Islet precursor cell (in vitro differentiated cells): ENCODE data around the gene DEPDC5.

Source experiments
- DNase-seq: peaks from one replicate; pipeline ENCODE4 v3.0.0-alpha.2; 2018

DEPDC5 gene

DNA sequence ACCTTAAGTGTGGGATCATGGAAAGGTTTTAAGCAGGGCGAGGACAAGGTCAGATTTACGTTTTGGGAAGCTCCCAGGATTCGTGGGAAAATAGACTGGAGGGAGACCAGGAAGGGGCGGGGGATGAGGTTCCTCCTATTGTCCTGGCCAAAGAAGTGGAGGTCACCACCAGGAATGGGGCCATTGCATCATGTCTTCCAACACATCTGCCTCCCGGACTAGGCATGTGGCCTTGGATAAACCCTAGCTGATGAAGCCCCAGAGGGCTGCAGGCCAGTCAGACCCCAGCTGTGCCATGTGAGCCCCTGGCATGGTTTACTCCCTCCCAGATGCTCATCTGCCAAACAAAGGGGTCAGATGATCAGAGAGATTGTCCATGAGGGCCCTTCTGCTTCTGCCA lies 179.0 kb downstream of the DEPDC5 start:
- no peak for DNase-seq

DNA sequence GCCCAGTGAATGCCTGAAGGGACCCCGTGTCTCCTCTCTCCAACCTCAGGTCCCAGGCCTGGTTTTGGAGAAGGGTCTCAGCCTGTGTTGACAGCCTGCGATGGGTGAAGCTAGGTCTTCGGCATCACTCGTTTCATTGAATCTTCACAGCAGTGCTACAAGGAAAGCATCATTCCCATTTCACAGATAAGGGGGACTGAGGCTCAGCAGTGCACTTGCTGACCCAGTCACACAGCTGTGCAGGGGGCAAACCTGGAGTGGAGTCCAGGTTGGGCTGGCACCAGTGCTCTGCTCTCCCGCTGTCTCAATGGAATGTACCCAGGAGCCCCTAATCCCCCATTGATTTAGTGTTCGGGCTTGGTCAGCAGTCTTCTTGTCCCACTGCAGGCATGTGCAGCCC lies 179.6 kb downstream of the DEPDC5 start:
- DNase-seq: no peak

DNA sequence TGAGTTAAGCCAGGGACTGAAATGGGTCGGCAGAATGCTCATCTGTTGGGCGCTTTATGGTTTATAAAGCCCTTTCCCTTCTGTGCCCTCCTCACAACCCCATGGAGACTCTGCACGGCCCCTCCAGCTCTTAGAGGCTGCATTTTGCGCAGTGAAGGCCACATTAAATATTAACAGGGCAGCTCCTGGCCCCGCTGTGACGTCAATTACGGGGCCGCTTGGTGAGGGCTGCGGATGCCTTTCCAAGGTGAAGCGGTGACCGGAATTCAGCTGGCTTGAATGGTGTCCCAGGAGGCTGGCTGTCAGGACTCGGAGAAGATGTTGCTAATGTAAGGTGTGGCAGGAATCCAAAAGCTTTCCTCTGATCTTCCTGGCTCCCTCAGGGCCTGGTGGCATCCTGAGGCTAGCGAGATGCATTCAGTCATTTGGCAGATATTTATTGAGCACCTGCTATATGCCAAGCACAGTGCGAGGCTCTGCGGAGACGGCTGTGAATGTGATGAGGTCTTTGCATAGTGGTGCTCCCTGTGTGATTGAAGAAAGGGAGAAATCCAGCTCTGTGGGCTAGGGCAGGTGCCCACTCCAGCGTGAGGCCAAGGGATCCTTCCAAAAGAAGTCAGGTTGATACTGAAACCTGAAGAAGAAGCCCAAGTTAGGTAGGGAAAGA lies 180.1 kb downstream of the DEPDC5 start:
- DNase-seq: no peak

DNA sequence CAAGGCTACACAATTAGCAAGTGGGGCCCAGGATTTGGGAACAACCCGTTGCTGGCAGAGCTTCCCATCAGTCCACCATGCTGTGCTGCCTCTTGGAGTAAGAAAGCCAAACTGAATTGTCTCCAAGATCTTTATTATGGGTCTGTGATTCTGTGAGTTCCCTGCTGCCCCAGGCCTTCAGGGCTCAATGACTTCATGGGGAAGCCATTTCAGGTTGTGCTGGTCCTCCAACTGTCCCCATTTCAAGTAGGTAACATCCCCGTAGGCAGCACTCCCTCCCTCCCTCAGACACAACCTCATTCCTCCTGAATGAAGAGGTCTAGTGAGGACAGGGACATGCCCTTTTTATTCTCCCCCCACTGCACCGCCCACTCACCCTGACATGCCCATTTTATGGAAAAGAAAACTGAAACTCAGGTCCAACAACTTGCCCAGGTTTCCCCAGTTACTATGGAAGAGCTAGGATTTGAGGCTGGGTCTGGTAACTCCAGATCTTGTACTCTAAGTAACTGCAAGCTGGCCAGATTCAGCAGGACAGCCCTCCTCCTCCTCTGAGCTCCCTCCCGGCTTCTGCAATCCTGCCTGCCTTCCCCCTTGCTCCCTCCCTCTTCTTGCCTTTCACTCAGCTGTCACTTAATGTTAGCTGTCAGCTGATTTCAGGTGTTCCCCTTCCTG lies 182.3 kb downstream of the DEPDC5 start:
- DNase-seq: peak; percentile 77

DNA sequence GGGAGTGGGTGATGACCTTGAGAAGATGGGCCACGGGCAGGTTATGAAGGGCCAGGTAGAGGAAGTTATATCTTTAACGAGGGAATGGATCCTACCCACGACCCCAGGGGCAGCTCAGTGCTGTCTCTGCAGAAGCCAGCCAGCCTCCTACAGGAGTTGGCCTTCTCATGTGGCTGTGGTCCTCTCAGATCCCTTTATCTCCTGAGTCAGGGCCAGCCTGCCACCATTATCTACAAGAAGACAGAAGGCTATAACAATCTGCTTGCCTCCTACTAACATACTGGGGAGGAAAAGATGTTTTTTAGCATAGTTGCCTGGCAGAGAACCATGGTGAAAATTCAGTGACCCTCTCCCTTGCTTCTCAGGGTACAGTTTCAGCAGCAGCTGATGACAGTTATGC lies 183.5 kb downstream of the DEPDC5 start:
- no peak for DNase-seq

DNA sequence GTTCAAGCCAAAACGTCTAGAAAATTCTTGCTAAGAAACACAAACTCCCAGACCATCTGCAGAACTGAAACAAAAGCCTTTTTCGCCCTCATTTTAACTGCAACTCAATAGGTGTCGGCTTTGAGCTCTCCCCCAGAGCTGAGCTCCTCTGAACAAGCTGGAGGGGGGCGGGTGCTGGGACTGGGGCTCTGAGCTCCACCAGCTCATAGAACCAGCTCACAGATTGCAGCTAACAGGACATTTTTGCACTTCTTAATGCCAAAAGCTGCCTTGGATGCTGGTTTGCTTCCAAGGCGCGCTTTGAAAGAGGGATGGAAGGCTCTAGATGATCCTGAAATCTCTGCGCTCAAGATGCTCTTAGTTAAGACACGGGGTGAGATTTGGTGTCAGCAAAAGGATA lies 184.5 kb downstream of the DEPDC5 start:
- no peak for DNase-seq

DNA sequence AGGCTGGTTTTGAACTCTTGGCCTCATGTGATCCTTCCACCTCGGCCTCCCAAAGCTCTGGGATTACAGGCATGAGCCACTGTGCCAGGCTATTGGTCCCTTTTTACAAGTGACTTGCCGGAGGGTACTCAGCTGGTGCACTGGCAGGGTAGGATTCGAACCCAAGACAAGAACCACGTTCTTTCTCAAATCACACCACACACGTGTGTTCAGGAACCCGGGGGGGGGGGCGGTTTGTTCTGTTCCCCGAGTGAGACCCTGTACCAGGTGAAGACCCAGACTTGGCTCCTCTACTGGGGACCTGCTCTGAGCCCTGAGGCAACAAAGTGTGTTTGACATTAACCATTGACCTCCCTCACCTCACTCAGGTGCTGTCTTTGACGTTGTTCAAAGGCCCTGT lies 186.7 kb downstream of the DEPDC5 start:
- DNase-seq: no peak

DNA sequence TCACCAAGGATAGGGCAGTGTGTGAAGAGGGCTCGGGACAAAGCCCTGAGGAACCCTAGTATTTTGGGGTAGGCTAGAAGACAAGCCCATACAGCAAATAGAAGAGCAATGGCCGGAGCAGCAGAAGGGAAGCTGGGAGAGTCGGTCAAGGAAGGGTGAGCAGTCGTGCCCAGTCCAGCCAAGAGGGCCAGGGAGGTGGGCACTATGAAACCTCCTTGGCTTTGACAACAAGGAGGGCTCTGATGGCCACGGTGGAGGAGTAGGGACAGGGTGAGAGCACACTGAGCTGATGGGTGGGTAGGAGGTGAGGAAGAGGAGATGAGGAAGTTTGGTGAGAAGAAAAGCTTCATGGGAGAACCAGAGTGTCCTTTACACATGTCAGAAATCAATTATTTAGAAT lies 188.3 kb downstream of the DEPDC5 start:
- no peak for DNase-seq

DNA sequence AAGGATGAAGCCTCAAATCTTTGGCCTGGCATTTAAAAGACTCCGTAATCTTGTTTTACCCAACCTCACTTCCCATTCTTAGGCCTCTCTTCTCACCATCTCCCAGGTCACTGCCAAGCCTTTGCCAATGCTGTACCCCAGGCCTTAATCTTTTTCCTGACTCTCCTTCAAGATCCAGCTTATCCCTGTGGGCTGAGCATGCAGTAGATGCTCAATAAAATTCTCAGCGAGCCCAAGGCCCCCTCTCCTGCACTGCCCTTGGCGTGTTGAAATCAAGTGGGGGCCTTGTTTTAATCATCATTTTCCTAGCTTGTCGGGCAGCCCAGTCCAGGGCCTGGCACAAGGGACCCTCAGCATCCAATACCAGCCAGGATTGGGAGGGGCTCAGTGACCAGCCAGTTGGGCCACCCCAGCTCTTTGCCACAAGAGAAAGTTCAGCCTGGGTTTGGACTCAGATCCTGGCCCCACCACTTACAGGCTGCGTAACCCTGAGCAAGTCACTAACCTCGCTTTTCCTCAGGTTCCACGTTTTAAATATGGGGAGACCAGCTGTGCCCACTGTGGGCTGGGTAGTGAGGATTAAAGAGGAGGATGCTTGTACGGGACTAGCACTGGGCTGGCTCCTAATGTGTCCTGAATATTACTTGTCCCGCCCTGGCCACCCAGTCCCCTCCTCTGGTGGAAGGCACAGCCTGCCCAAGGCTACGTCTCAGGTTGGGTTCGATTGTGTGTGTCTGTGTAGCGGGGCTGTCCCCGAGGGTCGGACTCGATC lies 189.6 kb downstream of the DEPDC5 start:
- no peak for DNase-seq

DNA sequence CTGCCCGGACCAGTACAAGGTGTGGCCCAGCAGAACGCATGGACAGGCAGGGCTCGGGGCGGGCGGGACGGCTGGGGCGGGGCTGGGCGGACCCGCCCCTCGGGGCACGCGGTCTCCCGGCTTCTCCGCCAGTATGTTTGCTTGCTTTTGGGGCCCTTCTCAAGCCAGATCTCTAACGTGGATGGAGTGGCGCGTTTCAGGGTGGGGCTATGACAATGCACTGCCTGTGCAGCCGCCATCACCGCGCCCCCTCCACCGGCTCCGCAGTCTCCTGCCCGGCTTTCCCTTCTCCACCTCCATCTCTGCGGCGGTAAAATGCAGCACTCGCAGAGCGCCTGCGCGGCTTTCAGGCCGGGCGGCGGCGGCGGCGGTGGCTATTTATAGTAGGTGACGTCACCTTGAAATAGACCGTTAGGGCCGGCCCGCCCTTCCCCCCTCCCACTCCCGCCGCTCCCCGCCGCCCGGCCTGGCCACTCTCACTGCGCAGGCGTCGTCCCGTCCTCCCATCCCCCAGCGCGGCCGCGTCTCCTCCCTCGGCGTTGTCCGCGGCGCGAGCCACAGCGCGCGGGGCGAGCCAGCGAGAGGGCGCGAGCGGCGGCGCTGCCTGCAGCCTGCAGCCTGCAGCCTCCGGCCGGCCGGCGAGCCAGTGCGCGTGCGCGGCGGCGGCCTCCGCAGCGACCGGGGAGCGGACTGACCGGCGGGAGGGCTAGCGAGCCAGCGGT lies 190.3 kb downstream of the DEPDC5 start, which contains the start of gene YWHAH:
Gene YWHAH, plus strand, starts transcription at position 558 of the 722 bp plus-strand sequence. CDS start 199 bp downstream, outside the sequence.
- DNase-seq: peak; percentile 97

DNA sequence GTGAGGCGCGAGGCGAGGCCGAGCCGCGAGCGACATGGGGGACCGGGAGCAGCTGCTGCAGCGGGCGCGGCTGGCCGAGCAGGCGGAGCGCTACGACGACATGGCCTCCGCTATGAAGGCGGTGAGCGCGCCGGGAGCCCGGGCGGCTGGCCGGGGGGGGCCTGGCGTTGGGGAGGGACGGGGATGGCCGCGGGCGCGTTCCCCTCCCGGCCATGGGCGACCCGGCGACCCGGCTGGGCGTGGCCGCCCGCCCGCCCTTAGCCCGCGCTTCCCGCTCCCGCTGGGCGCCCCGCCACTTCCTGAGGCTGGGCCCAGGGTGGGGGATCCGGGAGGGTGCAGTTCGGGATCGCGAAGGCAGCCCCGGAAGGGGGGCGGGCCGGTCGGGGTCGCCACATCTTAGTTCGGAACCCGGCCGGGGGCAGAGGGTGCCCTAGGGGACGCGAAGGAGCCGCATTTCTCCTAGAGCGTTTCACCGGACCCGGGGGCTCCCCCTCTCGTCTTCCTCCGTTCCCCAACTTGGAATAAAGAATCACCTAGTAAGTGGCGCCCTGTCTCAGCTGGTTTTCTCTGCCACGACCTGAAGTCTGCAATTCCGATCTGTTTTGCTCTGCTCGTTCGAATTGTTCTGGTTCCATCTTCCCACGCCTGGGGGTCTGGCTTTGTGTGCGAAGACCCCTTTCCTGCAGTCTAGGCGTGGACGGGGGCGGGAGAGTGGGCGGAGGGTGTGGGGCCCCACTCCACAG lies 191.1 kb downstream of the DEPDC5 start:
- DNase-seq: no peak

DNA sequence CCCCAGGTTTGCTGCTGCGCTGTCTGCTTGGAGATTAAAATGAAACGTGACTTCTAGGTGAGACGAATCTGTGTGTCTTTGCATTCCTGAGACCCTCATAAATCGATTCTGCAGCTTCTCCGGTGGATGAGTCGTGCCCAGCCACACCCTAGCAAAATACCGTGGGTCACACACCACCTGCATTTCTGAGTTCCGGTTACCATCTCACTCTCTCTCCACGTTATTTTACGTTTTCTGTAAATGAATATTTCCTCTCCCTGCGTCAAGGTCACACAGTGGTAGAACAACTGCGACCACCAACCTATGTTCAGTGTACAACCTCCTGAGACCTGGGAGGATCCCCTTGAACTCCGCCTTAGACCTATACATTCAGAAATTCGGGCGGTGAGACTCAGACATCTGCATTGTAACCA lies 191.6 kb downstream of the DEPDC5 start:
- DNase-seq: no peak

DNA sequence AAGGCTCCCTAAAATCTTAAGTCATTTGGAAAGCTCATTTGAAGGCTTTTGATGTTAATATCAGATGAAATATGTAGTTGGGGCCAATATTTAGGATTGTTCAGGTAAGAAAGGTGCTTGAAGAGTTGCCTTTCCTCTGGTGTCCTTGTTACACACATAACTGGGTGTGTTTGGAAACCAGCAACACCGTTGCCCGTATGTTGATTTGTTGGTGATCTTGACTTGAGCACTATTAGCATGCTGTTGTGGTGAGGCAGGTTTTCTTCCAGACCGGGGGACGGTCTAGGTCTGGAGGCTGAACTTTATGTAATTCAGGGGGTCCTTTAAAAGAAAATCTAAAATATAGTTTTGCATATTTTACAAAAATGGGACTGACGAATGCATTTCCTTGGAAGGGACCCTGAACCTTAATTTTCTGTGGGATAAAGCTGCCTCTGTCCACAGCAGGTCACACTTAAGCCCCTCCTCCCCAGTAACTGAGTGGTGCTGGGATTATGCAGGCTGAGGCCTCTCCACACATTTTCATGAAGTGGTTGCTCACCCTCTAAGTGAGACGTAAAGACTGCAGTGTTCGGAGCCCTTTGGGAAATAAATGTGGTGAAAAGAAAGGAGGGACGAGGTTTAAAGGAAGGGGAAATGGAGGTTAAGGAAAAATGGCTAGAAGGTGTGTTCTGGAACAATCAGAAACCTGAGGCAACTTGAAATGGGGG lies 192.3 kb downstream of the DEPDC5 start:
- no peak for DNase-seq

DNA sequence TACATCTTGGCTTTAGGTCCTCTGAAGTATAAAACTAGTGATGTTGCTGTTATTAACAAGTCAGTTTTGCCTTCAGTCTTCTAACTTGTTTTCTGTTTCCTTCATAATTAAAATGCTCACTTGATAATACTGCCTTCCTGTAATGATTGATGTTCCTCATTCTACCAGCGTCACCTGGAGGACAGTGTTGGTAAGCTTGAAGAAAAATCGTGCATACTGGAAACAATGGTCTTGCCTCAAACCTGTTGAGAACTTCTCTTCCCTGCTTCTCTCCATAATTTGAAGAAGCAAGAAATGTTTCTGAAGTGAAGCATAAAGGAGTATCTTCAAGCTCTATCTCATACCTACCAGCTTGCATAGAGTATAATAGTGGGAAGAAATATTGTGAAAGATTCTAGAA lies 193.5 kb downstream of the DEPDC5 start:
- no peak for DNase-seq

DNA sequence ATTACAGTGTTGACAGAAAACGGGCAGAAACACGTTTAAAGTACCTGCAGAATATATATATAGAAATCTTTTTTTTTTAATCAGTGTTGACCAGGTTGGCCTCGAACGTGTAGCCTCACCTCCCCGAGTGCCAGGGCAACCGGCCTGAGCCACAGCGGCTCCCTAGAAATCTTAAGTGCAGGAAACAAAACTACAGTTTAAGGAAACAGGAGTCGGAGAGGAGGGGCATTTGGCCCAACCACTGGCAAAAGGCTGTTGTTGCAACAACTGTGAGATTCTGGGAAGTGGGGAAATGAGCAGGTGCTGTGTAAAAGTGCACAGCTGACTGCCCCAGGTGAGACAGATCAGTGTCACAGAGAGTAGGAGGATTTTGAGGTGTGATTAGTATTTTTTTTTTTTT lies 194.2 kb downstream of the DEPDC5 start:
- no peak for DNase-seq

DNA sequence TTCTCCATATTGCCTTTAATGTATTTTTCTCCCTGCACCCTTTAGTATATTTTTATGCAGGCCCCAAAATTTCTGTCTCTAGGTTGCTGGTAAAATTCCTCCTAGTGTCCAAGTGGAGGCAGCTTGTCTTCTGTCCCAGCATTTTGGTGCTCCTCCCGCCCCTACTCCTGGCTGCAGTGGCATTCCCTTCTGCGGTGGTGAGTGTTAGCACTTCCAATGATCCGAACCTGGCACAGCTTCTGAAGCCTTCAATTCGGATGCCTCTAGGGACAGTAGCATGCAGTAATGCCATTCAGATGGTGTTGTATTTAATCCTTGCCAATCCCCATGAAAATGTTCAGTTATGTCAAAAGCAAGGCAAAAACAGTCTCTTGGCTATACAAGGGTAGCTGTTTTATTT lies 196.4 kb downstream of the DEPDC5 start:
- no peak for DNase-seq

DNA sequence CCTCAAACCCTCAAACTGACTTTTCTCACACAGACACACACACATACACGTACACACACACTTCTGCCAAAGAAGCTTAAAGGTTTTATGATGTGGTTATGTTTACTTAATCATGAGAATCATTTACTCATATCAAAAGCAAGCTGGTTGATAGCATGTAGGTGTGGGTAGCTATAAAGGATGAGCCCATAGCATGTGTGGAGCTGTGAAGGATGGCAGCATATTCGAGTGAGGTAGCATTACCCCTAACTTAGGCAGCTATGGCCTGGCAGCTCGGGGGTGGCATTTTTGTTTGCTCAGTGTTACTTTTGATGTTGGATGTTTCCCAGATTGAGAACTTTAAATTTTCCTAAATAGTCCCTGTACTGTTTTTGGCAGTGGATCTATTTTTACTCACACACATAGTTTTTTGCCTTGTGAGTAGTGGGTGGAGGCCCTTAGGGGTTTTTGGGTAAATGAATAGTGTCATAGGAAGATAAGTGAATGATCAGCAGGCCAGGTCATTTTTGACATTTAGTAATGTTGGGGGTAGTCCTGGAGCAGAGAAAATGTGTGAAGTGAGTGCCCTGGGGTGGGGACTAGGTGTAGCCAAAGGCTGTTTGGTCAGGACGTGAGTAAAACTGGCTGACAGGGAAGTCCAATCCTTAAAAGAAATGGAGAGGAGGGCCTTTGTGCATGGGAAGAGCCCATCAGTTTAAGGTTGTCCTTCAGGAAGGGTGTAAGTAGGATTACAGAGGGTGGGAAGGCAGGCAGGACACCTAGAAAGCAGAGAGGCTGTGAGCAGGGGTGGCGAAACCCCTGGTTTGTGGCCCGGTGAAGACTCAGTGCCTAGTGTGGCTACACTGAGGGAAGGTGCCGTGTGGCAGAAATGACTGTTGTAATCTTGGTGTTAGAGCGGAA lies 197.6 kb downstream of the DEPDC5 start:
- no peak for DNase-seq

DNA sequence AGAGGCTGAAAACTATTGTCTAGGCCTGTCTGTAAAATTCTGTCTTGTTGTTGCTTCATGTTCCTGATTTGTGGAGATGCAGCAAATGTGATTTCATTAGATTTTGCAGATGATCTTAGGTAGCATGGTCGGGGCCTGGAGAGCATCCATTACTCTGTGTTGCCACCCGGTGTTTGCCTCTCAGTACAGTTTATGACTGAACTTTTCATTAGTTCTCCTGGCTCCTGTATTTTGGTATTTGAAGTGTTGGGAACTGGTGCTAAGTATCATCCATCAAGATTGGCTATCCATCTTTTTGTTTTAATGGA lies 198.2 kb downstream of the DEPDC5 start:
- DNase-seq: no peak

DNA sequence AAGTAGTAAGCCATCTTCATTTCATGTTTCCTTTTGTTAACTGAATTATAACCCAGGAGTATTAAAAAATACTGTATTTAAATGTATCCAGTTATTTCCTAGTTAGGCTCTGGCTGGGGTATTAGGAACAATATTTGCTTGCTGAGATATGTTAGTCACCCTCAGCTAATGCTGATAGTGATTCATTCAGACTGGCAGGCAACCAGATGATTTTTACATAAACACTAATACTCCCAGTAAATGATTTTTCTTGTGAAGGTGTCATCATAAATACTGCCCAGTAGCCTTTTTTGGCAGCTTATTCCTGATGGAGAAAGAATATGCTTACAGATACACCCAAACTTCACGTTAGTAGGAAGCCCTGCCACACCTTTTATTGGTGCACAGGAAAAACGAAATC lies 198.7 kb downstream of the DEPDC5 start:
- no peak for DNase-seq

DNA sequence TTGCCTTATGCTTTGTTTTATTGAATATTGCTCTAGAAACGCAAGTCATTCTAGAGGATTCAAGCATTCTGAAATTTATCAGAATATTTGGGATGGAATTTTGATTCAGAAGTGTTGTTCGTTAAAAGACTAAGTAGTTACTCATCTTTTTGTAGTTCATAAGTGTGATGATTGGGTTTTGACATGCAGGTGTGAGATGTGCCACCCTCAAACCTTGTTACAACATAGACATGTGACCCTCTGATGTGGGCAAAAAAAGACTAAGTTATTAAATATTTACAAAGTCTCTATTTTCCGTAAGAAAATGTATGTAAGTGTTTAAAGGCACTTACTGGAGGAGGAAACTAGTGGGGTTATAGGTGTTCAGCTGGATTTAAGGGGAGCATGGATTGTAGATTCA lies 199.4 kb downstream of the DEPDC5 start:
- DNase-seq: no peak
